Activated naive CD8-positive, alpha-beta T cell treated with anti-CD3 and anti-CD28 coated beads, Interleukin-2, amount 50 U/mL, for 24 hours (primary cell): Measurements from ENCODE around the gene GJD3.

Experiments used
- ATAC-seq: fragments of 150-1000 bp; cut with Tn5 transposase; one replicate; pipeline ENCODE4 v1.10.0; 2021
- DNase-seq: peaks from one replicate; pipeline ENCODE4 v3.0.0; 2021
- H3K27ac Mint-ChIP-seq: one replicate; pipeline ENCODE4 v1.8.0; 2021; ENCODE audit warnings: mild to moderate bottlenecking, mixed read lengths
- H3K27me3 Mint-ChIP-seq: one replicate; pipeline ENCODE4 v1.8.0; 2021; ENCODE audit warnings: mixed read lengths
- H3K36me3 Mint-ChIP-seq: one replicate; pipeline ENCODE4 v1.8.0; 2021; ENCODE audit warnings: low read depth, mixed read lengths
- H3K4me1 Mint-ChIP-seq: one replicate; pipeline ENCODE4 v1.8.0; 2021; ENCODE audit warnings: mixed read lengths
- H3K4me3 Mint-ChIP-seq: one replicate; pipeline ENCODE4 v1.8.0; 2021; ENCODE audit warnings: mild to moderate bottlenecking, moderate library complexity, mixed read lengths
- H3K9me3 Mint-ChIP-seq: one replicate; pipeline ENCODE4 v1.8.0; 2021; ENCODE audit warnings: mixed read lengths

Gene GJD3

GRCh38 chr17:40343219-40344119 is 21.1 kb downstream of the GJD3 start:
- H3K4me1 Mint-ChIP-seq, result peaks cover 84% of the 10 kb centered on the region
- peaks cover 5% of the 10 kb centered on the region for H3K36me3 Mint-ChIP-seq
- no peaks in the 10 kb centered on the region for H3K9me3 Mint-ChIP-seq
- H3K27ac Mint-ChIP-seq, result peak overlapping the region; percentile 48
- peak; percentile 41 for DNase-seq
- peak overlapping the region; percentile 71 for H3K4me3 Mint-ChIP-seq
- no peaks in the 10 kb centered on the region for H3K27me3 Mint-ChIP-seq
- ATAC-seq, result no peak

DNA sequence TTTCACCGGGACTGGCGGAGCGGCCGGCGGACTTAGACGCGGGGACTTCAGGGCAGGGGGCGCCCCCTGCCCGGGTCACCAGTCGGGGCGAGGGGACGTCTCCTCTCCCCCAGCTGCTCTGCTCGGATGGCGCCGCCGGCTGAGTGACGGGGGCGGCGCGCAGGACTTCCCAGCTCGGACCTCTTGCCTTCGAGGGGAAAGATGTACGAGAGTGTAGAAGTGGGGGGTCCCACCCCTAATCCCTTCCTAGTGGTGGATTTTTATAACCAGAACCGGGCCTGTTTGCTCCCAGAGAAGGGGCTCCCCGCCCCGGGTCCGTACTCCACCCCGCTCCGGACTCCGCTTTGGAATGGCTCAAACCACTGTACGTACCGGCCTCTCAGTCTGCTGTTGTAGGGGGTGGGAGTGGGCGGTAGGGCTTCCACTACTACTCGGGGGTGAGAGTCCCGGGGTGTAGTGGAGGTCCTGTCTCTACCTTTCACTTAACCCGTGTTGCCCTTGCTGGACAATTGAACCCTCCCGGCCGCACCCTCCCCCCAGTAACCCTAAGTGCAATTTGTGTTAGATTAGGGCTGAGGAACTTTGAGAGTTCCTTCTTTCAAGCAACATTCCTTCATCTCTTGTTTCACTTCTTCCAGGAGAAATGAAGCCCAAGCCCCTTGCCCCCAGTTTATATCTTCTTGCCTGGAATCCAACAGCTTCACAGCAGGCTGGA is 21.9 kb downstream of the GJD3 start:
- no peak for ATAC-seq
- peaks cover 87% of the 10 kb centered on the region for H3K4me1 Mint-ChIP-seq
- no peak for DNase-seq
- H3K36me3 Mint-ChIP-seq, result peaks cover 11% of the 10 kb centered on the region
- no peaks in the 10 kb centered on the region for H3K9me3 Mint-ChIP-seq
- peak overlapping the region; percentile 48 for H3K27ac Mint-ChIP-seq
- H3K4me3 Mint-ChIP-seq, result peak overlapping the region; percentile 71
- H3K27me3 Mint-ChIP-seq, result no peaks in the 10 kb centered on the region

DNA sequence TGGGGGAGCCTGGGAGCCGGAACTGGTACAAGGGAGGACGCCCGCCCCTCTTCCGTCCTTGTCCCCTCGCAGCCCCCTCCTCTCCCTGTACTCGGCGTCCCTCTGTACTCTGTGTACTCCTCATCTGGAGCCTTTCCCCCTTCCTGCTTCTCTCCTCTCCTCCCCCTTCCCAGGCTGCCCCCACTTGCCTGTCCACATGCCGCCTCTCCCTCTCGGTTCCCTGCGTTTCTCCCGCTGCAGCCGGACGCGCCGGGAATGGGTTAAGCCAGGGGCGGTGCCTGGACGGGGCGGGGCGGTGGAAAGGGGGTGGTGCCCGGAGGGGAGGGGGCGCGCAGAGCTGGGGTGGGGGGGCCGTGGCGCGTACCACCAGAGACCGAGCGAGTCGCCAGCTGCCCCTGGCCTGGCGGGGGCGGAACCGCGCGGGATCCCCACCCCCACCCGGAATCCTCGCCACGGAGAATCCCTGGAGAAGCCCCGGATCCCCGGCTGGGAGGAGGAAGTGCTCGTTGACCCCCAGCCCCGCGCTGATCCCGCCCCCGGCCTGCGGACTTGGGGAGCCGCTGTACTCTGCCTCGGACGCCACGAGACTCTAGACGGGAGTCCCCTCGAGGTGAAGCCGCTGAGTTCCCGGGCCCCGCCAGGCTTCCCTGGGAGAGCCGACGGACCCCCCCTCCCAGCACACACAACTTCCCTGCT is 22.6 kb downstream of the GJD3 start:
- H3K9me3 Mint-ChIP-seq, result no peaks in the 10 kb centered on the region
- H3K4me3 Mint-ChIP-seq, result peak overlapping the region; percentile 71
- no peaks in the 10 kb centered on the region for H3K27me3 Mint-ChIP-seq
- peaks cover 12% of the 10 kb centered on the region for H3K36me3 Mint-ChIP-seq
- DNase-seq (peak; percentile 48), ATAC-seq (no peak)
- peaks cover 87% of the 10 kb centered on the region for H3K4me1 Mint-ChIP-seq
- H3K27ac Mint-ChIP-seq, result peak overlapping the region; percentile 48

DNA sequence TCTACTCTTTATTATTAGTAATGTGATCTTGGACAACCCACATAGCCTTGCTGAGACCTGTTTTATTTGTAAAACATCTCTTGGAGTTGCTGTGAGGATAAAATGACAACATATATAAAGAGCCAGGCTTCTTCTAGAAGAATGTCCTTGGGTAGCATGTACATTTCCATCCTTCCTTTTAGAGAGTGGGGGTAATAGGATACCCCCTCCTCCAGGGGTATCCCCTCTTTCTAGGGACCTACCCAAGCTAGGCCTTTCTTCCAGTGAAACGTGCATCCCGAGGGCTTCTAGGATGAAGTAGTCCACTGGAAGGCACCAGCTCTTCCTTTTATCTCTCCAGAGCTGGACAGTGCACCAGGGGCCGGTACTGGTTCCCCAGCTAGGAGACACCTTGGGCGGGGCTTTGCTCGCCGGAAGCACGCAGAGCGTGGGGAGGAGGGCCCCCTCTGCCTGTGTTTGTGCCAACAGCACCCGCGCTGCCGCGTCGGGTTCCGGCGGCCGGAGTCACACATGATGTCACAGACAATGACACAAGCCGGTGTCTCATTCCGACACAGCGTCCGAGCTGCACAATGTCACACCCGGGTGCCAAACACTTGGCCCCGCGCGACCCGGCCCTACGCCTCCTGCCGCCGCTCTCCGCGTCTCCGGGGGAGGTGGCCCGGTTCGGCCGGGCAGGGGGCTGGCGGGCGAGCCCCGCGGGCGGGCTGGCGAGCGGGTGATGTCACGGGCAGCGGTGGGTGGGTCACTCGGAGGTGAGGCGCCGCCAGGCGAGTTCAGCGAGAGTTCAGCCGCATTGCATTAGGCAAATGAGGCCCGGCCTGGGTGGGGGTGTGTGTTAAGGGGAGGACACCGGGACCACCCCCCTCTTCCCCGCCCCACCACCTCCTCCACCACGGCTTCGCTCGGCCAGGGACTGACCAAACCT is 23.4 kb downstream of the GJD3 start:
- ATAC-seq, result peak; percentile 88
- peak overlapping the region; percentile 57 for H3K27ac Mint-ChIP-seq

DNA sequence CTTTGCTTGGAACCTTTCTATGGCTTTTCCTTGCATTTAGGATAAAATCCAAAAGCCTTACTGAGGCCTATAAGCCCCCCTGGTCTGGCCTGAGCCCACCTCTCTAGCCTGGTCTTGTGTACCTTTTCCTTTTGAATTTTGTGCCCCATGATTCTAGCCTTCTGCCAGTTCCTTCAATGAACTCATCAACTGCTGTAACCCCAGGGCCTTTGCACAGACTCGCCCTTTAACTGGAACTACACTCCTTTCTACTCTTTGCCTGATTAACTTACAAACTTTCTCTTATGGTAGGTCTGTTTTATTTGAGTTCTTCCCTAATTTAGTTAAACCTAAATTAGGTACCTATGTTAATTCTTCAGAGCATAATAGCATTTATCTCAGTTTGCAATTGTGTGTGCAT is 24.2 kb downstream of the GJD3 start:
- Mint-ChIP-seq H3K4me3 (no peak overlapping the region), H3K36me3 (peaks cover 12% of the 10 kb centered on the region), H3K27ac (no peak overlapping the region), H3K9me3 (no peaks in the 10 kb centered on the region), H3K27me3 (no peaks in the 10 kb centered on the region), H3K4me1 (peaks cover 75% of the 10 kb centered on the region)
- ATAC-seq (no peak), DNase-seq (no peak)

More for the DNA sequence above, 23.4 kb downstream of the GJD3 start:
- Mint-ChIP-seq H3K4me1 (peaks cover 82% of the 10 kb centered on the region), H3K27me3 (no peaks in the 10 kb centered on the region), H3K4me3 (peak overlapping the region; percentile 71), H3K36me3 (peaks cover 12% of the 10 kb centered on the region), H3K9me3 (no peaks in the 10 kb centered on the region)
- peak; percentile 85 for DNase-seq

DNA sequence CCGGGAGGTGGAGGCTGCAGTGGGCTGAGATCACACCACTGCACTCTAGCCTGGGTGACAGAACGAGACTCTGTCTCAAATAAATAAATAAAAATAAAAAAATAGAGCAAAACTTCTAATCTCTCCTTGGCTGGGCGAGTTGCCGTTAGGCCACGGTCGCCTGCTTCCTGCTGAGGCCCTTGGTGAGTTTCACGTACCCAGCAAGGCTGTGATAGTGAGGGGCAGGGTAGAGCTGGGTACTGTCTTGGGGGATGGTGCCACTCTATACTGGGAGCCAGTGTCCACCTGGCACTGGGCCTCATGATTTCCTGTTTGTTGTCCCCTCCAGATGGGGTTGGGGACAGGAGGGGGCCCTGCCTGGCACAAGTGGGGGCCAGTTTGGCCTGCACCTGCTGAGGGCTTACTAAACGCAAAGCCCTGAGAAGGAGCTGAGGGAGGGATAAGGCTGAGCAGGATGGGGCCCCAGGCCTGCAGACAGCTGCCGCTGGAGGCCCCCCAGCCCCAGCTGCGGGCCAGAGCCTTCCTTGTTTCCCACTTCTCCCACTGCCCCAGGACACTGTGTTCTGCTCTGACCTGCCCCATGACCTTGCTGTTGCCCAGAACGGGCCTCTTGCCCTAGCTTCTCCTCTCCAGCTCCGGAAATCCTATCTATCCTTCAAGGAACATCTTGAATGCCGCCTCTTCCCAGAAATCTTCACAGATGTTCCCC is 25.4 kb downstream of the GJD3 start:
- Mint-ChIP-seq H3K4me3 (no peak overlapping the region), H3K9me3 (no peaks in the 10 kb centered on the region), H3K27me3 (no peaks in the 10 kb centered on the region), H3K27ac (no peak overlapping the region), H3K36me3 (peaks cover 11% of the 10 kb centered on the region), H3K4me1 (peaks cover 74% of the 10 kb centered on the region)
- ATAC-seq (no peak), DNase-seq (no peak)

GRCh38 chr17:40338058-40338457 is 26.5 kb downstream of the GJD3 start:
- H3K27ac Mint-ChIP-seq, result peak overlapping the region; percentile 49
- ATAC-seq (peak; percentile 41), DNase-seq (peak; percentile 38)
- H3K27me3 Mint-ChIP-seq, result no peaks in the 10 kb centered on the region
- H3K36me3 Mint-ChIP-seq, result peaks cover 13% of the 10 kb centered on the region
- peaks cover 74% of the 10 kb centered on the region for H3K4me1 Mint-ChIP-seq
- no peaks in the 10 kb centered on the region for H3K9me3 Mint-ChIP-seq
- no peak overlapping the region for H3K4me3 Mint-ChIP-seq

GRCh38 chr17:40337351-40337750 is 27.2 kb downstream of the GJD3 start:
- peaks cover 19% of the 10 kb centered on the region for H3K36me3 Mint-ChIP-seq

GRCh38 chr17:40335620-40336019 is 28.9 kb downstream of the GJD3 start:
- ATAC-seq (no peak), DNase-seq (no peak)
- Mint-ChIP-seq H3K36me3 (peaks cover 26% of the 10 kb centered on the region), H3K27me3 (no peaks in the 10 kb centered on the region), H3K27ac (no peak overlapping the region), H3K4me1 (peaks cover 77% of the 10 kb centered on the region), H3K4me3 (no peak overlapping the region), H3K9me3 (no peaks in the 10 kb centered on the region)

More at GRCh38 chr17:40337351-40337750, 27.2 kb downstream of the GJD3 start:
- Mint-ChIP-seq H3K9me3 (no peaks in the 10 kb centered on the region), H3K27me3 (no peaks in the 10 kb centered on the region), H3K4me3 (no peak overlapping the region), H3K27ac (peak overlapping the region; percentile 49), H3K4me1 (peaks cover 73% of the 10 kb centered on the region)
- no peak for ATAC-seq
- no peak for DNase-seq

DNA sequence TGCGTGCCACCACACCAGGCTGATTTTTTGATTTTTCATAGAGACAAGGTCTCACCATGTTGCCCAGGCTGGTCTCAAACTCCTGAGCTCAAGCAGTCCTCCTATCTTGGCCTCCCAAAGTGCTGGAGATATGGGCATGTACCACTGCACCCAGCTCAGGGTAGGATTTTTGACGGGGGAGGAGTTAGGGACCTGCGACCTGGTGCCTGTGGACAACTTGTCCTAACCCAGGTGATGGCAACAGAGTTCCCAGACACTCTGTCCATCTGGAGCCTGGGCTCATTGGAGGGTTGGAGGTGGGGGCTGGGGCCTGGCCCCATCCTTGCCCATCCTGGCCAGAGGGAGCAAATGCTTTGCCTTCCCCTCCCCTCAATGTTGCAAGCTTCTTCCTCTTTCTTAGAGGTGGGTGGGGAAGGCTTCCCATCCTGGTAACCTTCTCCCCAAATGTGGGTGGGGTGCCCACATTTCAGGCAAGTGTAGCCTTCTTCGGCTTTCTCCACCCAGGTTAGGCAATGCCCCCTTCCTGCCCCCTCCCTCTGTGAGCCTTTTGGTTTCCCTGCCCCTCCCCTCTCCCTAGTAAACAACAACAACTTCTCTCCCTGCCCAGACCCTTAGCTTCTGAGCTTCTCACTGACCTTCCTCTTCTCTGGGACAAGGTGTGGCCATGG is 30.6 kb downstream of the GJD3 start:
- peaks cover 26% of the 10 kb centered on the region for H3K36me3 Mint-ChIP-seq
- H3K27ac Mint-ChIP-seq, result peak overlapping the region; percentile 55
- H3K4me3 Mint-ChIP-seq, result no peak overlapping the region
- DNase-seq (no peak), ATAC-seq (no peak)
- H3K9me3 Mint-ChIP-seq, result no peaks in the 10 kb centered on the region
- H3K4me1 Mint-ChIP-seq, result peaks cover 78% of the 10 kb centered on the region
- no peaks in the 10 kb centered on the region for H3K27me3 Mint-ChIP-seq

GRCh38 chr17:40331743-40332641 is 32.5 kb downstream of the GJD3 start:
- peaks cover 24% of the 10 kb centered on the region for H3K36me3 Mint-ChIP-seq
- DNase-seq (no peak), ATAC-seq (no peak)
- H3K4me3 Mint-ChIP-seq, result no peak overlapping the region
- no peaks in the 10 kb centered on the region for H3K9me3 Mint-ChIP-seq
- H3K4me1 Mint-ChIP-seq, result peaks cover 78% of the 10 kb centered on the region
- peak overlapping the region; percentile 39 for H3K27ac Mint-ChIP-seq
- no peaks in the 10 kb centered on the region for H3K27me3 Mint-ChIP-seq

DNA sequence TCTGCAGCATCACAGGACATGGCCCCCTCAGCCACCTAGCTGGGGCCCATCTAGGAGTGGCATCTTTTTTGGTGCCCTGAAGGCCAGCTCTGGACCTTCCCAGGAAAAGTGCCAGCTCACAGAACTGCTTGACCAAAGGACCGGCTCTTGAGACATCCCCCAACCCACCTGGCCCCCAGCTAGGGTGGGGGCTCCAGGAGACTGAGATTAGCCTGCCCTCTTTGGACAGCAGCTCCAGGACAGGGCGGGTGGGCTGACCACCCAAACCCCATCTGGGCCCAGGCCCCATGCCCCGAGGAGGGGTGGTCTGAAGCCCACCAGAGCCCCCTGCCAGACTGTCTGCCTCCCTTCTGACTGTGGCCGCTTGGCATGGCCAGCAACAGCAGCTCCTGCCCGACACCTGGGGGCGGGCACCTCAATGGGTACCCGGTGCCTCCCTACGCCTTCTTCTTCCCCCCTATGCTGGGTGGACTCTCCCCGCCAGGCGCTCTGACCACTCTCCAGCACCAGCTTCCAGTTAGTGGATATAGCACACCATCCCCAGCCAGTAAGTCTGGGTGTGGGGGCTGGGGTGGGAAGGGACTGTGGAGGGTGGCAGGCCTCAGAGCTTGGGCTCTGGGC is 33.6 kb downstream of the GJD3 start:
- H3K27me3 Mint-ChIP-seq, result no peaks in the 10 kb centered on the region
- no peaks in the 10 kb centered on the region for H3K9me3 Mint-ChIP-seq
- H3K4me3 Mint-ChIP-seq, result no peak overlapping the region
- ATAC-seq (no peak), DNase-seq (no peak)
- peaks cover 85% of the 10 kb centered on the region for H3K4me1 Mint-ChIP-seq
- H3K27ac Mint-ChIP-seq, result peak overlapping the region; percentile 49
- peaks cover 24% of the 10 kb centered on the region for H3K36me3 Mint-ChIP-seq
